ENCODE results near the gene ACSM4. TPM values are rescaled to one million over a fixed set of nuclear protein-coding genes. Genes with fewer than 3 reads are reported as not detected.

ACSM4 gene
- total RNA-seq, 1 experiment from 2014 or later, result not detected

DNA sequence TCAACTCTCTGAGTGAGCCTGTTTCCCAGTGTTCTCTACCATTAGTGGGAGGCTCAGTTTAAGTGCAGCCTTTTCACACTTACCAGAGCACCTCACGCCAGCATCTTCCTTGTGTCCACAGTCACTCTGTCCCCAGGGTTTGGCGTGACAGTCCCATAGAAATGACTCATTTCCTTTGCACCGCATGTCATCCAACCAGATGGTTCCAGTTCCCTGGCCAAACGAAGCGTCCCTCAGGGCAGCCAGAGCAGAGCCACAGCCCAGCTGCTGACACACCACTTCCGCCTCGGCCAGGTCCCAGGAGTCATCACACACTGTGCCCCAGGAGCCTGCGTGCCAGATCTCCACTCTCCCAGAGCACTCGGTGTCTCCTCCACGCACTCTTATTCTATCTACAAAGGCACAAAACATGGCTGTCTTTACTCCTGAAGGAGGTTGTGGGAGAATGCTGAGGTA, 65.4 kb downstream of the ACSM4 start:
- Mint-ChIP-seq H3K9me3 (no peaks in the 10 kb centered on the region; the same call in 1 of the 2 replicates), H3K27ac (no peak overlapping the region), H3K36me3 (no peaks in the 10 kb centered on the region), H3K4me1 (no peaks in the 10 kb centered on the region), H3K4me3 (no peak overlapping the region), H3K27me3 (ENCODE audit: low read depth) (no peaks in the 10 kb centered on the region)
- no peak for DNase-seq (ENCODE audit: low spot score)
- TF ChIP-seq HMGA2 (CRISPR knock-in tag; IDR thresholded peaks at IDR 0.05) (no peak), PRRX2 (CRISPR knock-in tag; IDR thresholded peaks at IDR 0.05) (no peak), OVOL2 (CRISPR knock-in tag; IDR thresholded peaks at IDR 0.05; ENCODE audit: borderline replicate concordance) (no peak), USF2 (CRISPR knock-in tag; IDR thresholded peaks at IDR 0.05) (no peak), ZNF423 (CRISPR knock-in tag; IDR thresholded peaks at IDR 0.05) (no peak), TCF7 (CRISPR knock-in tag; IDR thresholded peaks at IDR 0.05; ENCODE audit: low read depth) (no peak)
- ATAC-seq, result no peak
- POLR2A ChIA-PET, result no interaction called here
- CTCF ChIA-PET, result no interaction called here

GRCh38 chr12:7373226-7373625, 69.4 kb downstream of the ACSM4 start:
- no peaks in the 10 kb centered on the region for H3K27me3 Mint-ChIP-seq (ENCODE audit: low read depth)
- DNase-seq (ENCODE audit: low spot score) (no peak), ATAC-seq (no peak)
- no peaks in the 10 kb centered on the region for H3K36me3 Mint-ChIP-seq
- H3K4me3 Mint-ChIP-seq, result no peak overlapping the region
- CTCF ChIA-PET, result no interaction called here
- H3K9me3 Mint-ChIP-seq, result no peaks in the 10 kb centered on the region; the same call in 1 of the 2 replicates
- POLR2A ChIA-PET, result no interaction called here
- peaks cover 2% of the 10 kb centered on the region; the same call in 1 of the 2 replicates for H3K4me1 Mint-ChIP-seq
- no peak overlapping the region for H3K27ac Mint-ChIP-seq
- TF ChIP-seq TEAD1 (CRISPR knock-in tag; IDR thresholded peaks at IDR 0.05) (no peak), FOXP4 (CRISPR knock-in tag; IDR thresholded peaks at IDR 0.05) (no peak), JUN (CRISPR knock-in tag; IDR thresholded peaks at IDR 0.05) (no peak), SMAD4 (CRISPR knock-in tag; IDR thresholded peaks at IDR 0.05) (no peak), STAT6 (CRISPR knock-in tag; conservative IDR thresholded peaks at IDR 0.05; ENCODE audit: low read depth) (no peak), RELA (CRISPR knock-in tag; IDR thresholded peaks at IDR 0.05; ENCODE audit: borderline replicate concordance) (no peak)

DNA sequence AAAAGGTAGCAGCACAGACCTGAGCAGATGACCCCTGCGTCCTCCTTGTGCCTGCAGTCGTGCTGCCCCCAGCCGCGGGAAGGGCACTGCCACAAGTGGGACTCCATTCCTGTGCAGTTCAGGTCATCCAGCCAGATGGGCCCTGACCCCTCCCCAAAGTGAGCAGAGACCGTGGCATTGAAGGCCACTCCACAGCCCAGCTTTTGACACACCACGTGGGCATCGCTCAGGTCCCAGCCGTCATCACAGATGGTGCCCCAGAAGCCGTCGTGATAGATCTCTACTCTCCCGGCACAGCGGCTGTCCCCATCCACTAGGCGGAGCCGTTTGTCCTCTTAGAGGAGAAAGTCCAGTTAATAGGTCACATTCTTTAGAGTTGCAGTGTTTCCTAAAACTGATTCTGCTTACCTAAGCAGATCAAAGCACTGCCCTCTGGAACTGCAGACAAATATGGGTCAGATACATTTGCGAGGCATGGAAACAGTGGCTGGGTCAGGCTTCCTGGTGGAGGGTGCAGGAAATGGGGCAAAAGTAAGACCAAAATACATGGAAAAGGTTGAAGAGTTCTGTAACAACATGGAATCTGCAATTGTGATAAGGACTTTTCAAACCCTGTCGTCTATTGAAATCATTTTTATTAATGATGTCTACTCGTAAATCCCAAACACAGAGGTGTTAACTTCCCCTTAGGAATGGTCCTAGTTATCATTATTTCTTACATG, 70.7 kb downstream of the ACSM4 start:
- Mint-ChIP-seq H3K36me3 (no peaks in the 10 kb centered on the region), H3K27me3 (ENCODE audit: low read depth) (no peaks in the 10 kb centered on the region), H3K4me1 (peaks cover 2% of the 10 kb centered on the region; the same call in 1 of the 2 replicates), H3K27ac (no peak overlapping the region), H3K9me3 (peaks cover 7% of the 10 kb centered on the region), H3K4me3 (no peak overlapping the region)
- POLR2A ChIA-PET, result no interaction called here
- DNase-seq (ENCODE audit: low spot score) (peak; percentile 77), ATAC-seq (peak; percentile 97)
- CTCF ChIA-PET, result no interaction called here
- TF ChIP-seq ZNF416 (CRISPR knock-in tag; IDR thresholded peaks at IDR 0.05), result 0 out of 2 replicates have a peak, but pooled peaks have one; percentile 9
- no peak for TF ChIP-seq FOXJ3 (CRISPR knock-in tag; IDR thresholded peaks at IDR 0.05; ENCODE audit: borderline replicate concordance)
- TF ChIP-seq ZNF425 (CRISPR knock-in tag; conservative IDR thresholded peaks at IDR 0.05), result no peak
- TF ChIP-seq, protein P1, sequence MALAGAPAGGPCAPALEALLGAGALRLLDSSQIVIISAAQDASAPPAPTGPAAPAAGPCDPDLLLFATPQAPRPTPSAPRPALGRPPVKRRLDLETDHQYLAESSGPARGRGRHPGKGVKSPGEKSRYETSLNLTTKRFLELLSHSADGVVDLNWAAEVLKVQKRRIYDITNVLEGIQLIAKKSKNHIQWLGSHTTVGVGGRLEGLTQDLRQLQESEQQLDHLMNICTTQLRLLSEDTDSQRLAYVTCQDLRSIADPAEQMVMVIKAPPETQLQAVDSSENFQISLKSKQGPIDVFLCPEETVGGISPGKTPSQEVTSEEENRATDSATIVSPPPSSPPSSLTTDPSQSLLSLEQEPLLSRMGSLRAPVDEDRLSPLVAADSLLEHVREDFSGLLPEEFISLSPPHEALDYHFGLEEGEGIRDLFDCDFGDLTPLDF (CRISPR knock-in tag; IDR thresholded peaks at IDR 0.05), result peak; percentile 54; the same call in 1 of the 2 replicates
- TF ChIP-seq, protein P2, sequence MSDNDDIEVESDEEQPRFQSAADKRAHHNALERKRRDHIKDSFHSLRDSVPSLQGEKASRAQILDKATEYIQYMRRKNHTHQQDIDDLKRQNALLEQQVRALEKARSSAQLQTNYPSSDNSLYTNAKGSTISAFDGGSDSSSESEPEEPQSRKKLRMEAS (CRISPR knock-in tag; IDR thresholded peaks at IDR 0.05), result peak; percentile 63
- TF ChIP-seq USF2 (CRISPR knock-in tag; IDR thresholded peaks at IDR 0.05), result peak; percentile 72
- no peak for TF ChIP-seq IRF2 (CRISPR knock-in tag; IDR thresholded peaks at IDR 0.05; ENCODE audit: borderline replicate concordance, low read depth)
- peak; percentile 69; the same call in 1 of the 2 replicates for TF ChIP-seq USF1 (CRISPR knock-in tag; IDR thresholded peaks at IDR 0.05)

Measured in WTC11 (cell line).